SKM-1 (cell line): ENCODE results near the gene PRR12.

Experiments
- DNase-seq: peaks from one replicate; lab custom pipeline; 2025; ENCODE audit not compliant: unreplicated experiment; lab: John Stamatoyannopoulos, UW

PRR12 gene

GRCh38 chr19:49564616-49565045 is 26.4 kb upstream of the PRR12 start:
- DNase-seq = no peak

DNA sequence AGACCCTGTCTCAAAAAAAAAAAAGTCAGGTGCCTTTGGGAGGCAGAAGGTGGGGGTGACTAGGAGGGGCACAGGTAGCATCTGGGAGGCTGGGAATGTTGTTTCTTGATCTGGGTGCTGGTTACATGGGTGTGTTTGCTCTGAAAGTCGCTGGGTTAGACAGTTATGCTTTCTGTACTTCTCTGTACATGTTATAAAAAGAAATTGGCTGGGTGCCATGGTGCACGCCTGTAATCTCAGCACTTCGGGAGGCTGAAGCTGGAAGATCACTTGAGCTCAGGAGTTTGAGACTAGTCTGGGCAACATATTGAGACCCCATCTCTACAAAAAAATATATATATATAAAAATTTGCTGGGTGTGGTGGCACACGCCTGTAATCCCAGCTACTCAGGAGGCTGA is 25.7 kb upstream of the PRR12 start:
- DNase-seq = no peak

DNA sequence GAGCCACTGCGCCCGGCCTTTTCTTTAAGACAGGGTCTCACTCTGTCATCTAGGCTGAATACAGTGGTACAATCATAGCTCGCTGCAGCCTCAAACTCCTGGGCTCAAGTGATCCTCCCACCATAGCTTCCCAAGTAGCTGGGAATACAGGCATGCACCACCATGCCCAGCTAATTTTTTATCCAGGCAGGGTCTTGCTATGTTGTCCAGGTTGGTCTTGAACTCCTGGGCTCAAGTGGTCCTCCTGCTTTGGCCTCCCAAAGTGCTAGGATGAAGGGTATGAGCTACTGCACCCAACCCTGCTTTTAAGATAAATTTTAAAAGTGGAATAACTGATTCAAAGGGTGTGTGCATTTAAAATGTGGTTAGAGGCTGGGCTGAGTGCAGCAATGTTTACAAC is 24.7 kb upstream of the PRR12 start:
- DNase-seq = no peak

DNA sequence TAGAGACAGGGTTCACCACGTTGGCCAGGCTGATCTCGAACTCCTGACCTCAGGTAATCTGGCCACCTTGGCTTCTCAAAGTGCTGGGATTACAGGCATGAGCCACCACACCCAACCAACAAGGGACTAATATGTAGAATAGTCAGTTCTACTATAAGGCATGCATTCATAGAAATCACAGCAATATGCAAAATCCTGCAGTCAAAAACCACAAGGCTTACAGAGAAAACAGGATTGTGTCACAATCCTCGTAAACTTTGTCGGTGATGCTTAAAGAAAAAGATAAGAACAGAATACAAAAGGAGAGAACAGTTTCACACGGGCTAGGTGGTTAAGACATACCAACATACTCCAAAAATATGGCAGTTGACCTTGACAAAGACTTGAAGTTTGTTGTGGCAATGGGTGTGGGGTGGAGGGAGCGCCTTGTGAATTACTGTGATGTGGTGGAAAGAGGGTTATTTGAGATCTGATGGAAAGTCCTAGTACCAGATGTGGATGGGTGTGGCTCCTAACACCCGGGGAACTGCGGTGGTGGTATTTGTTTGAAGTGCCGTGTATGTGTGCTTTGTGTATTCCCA is 23.0 kb upstream of the PRR12 start:
- DNase-seq = no peak

DNA sequence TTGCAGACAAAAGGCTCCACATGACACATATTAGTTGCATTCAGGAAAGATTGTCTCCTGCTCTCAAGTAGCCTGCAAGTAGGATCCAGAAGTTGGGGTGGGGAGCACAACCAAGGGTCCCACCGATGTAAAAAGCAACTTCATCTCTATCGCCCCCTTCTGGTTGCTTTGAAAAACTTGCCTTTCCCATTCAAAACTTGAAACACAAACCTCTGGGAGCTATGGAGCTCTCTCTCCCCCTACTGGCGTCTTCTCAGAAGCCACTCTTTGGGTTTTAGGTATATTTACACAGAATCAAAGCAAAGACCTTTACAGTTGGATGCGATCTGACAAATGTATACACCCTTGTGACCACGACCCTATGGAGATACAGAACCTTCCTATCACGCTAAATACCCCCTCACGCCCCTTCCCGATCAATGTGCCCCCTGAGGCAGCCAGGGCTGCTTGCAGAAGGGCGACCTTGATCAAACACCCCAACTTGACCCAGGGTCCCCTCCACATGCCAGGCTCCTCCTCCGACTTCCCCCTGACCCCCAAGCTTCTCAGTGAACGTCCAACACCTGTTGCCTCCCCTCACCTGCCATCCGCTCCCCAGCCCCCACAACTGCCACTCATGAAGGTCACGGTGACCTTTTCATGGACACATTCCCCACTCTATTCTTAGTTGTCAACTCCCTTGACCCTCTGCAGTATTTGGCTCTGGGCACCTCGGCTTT is 20.7 kb upstream of the PRR12 start:
- DNase-seq = peak; percentile 72

DNA sequence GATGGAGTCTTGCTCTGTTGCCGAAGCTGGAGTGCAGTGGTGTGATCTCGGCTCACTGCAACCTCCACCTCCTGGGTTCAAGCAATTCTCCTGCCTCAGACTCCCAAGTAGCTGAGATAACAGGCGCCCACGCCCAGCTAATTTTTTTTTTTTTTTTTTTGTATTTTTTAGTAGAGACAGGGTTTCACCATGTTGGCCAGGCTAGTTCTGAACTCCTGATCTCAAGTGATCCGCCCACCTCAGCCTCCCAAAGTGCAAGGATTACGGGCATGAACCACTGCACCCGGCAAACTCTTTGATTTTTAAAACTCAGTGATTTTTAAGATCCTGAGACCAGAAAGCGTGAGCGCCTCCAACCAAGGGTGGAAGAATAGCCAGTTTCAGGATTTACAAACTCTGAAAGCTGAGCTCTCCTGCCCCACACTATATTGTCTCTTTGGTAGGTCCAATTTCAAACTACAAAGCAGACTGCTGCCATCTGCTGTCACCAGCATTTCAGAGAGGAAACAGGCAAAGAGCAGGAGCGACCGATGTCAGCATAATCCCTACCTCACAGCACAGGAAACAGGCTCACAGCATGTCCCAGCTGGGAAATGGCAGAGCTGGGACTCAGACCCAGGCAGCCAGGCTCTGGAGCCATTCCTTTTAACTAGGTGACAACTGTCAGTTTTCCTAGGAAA is 19.8 kb upstream of the PRR12 start:
- no peak for DNase-seq

DNA sequence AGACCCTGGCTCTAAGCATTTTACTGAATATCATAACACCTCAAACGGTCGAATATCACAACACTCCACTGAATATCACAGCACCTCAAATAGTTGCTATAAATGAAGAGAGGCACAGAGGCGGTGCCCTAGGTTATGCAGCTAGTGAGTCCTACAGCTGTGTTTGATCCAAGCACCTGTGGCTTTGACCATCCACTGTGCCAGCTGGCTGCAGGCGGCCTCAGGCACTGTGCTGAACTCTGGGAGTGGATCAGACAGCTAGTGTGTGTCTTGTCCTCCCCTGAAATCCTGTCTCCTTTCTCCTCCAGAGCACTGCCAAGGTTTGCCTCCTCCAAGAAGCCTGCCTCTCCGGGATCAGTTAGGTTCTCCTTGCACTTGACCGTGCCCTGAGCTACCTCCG is 18.0 kb upstream of the PRR12 start:
- no peak for DNase-seq

DNA sequence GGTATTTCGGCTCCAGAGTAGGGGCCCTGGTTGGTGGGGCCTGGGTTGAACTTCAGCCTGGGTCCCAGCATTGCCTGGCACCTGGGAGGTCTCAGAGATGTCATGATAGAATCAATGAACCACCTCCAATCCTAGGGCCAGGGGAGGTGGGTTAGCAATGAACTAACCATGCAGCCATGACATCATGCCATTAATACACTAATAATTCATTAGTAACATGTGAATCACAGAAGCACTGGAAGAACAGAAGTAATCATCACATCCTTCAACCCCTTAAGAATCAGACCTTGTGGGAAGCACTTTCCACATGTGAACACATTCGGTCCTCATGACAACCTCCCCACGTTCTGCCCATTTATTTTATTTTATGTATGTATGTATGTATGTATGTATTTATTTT is 17.6 kb upstream of the PRR12 start:
- no peak for DNase-seq

DNA sequence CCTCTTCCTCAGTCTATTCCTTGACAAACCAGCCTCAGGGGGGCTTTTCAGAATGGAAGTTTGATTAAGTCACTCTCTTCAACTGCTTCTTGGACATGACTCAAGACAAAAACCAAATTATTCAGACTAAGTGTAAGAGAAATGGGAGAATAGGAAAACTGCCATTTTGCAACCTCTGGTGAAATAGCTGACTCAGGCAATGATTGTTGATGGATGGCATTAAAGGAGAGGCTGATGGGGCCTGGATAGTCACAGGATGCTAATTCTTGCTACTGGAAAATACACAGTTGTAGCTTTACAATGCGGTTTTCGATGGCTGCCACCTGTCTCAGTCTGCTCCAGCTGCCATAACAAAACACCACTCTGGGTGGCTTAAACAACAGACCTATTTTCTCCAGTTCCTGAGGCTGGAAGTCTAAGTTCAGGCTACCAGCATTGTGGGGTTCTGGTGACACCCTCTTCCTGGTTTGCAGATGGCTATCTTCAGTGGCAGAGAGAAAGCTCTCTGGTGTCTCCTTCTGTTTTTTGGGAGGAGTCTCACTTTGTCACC is 16.7 kb upstream of the PRR12 start:
- no peak for DNase-seq

- DNase-seq = no peak
Measured at GRCh38 chr19:49579193-49579592, 11.8 kb upstream of the PRR12 start.

- no peak for DNase-seq
Measured at GRCh38 chr19:49579947-49580263, 11.1 kb upstream of the PRR12 start.

DNA sequence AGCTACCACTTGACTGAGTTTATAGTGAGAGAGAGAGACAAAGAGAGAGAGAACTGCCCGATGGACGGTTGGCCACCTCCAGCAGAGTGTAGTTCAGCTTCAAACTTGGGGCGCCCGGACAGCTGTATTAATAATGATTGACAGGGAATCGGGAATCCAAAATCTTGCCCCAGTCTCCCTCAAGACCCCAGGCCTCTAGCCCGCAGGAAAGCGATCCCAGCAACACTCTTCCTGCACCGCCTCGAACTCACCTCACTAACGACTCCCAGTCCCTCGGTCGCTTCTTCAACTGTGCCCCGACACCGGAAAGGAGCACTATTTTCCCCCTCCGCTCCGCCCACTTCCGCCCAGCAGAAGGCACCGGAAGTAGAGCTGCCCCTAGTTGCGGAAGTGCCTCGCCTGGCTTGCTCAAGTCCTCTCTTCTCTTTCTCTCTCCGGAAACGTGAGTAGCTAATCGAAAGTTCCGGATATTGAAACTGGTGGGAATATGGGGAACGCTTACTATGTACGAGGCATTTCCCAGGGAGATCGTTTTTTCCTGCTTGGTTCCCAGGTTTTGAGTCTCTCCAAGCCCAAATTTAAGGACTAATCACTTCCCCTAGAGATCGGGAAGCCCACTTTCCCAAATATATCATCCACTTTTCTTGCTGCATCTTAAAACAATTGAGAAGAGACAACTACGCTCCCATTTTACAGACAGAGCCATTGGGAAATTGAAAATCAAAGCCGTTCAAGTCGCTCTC is 10.5 kb upstream of the PRR12 start, which contains the start of gene NOSIP:
Gene NOSIP, minus strand, starts transcription at position 293 of the 743 bp plus-strand sequence. CDS start 19,865 bp downstream, outside the sequence.
- peak; percentile 50 for DNase-seq

- no peak for DNase-seq
Measured at GRCh38 chr19:49581007-49581508, 9.9 kb upstream of the PRR12 start, which contains the start of gene PRRG2. Gene PRRG2 (plus strand): TSS chr19:49581316. CDS start chr19:49583220, 1,904 bp downstream.

GRCh38 chr19:49583239-49583638 is 7.7 kb upstream of the PRR12 start:
- no peak for DNase-seq

DNA sequence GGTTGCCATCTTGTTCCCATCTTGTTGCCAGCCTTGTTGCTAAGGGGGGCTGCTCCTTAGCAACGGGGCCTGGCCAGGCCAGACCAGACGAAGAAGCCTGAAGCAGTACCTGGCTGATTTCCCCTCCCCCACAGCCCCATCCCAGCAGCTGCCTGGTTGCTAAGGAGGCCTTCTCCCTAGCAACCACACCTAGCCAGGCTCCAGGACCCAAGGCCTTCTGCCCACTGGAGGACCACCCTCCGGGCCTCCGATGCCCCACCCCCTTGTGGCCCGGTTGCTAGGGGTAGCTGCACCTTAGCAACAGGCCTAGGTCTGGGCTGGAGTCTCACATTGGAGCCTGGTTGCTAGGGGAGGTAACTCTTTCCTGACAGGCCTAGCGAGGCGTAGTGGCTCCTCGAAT is 6.0 kb upstream of the PRR12 start:
- no peak for DNase-seq

- DNase-seq = no peak
Measured at GRCh38 chr19:49587227-49587626, 3.8 kb upstream of the PRR12 start.

- DNase-seq = no peak
Measured at GRCh38 chr19:49588365-49589122, 2.4 kb upstream of the PRR12 start.

DNA sequence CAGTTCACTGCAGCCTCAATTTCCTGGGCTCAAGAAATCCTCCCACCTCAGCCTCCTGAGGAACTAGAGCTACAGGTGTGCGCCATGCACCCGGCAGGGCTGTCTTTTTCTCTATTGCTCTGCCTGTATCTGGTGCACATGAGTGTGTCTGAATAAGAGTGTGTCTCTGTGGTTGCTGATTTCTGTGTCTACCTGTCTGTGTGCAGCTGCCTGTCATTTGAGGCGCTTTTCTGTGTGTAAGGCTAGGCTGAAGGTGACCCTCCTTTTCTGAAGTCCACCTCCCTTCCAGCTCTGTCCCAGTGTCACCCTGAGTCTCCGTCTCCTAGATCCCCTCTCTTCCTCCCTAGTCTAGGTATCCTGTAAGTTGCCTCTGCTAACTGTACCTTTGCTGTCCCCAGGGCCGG is 1.5 kb upstream of the PRR12 start:
- no peak for DNase-seq

GRCh38 chr19:49590071-49590970 is 661 bp upstream of the PRR12 start:
- DNase-seq = peak; percentile 49
